ENCODE results near the gene ATP6V1B1. TPM values are rescaled to one million over a fixed set of nuclear protein-coding genes. Genes with fewer than 3 reads are reported as not detected.

The ATP6V1B1 gene
- total RNA-seq = 0.40 and 4.1 TPM in 2 replicates

GRCh38 chr2:70935468-70936164 lies at the start of gene ATP6V1B1:
Gene ATP6V1B1 (plus strand): TSS chr2:70935900. CDS start chr2:70935955, 55 bp downstream.

GRCh38 chr2:70978341-70979179 lies 42.9 kb downstream of the ATP6V1B1 start, which contains the start of gene ANKRD53:
Gene ANKRD53 (plus strand): TSS chr2:70978630. CDS start chr2:70978646, 16 bp downstream.

GRCh38 chr2:70994699-70995425 lies 59.2 kb downstream of the ATP6V1B1 start, which contains the start of gene TEX261:
Gene TEX261 (minus strand): TSS chr2:70994873. CDS start chr2:70994757, 116 bp downstream.

Other genes starting within 250 kb of the ATP6V1B1 start
- gene ADD2, start 167.7 kb upstream of the ATP6V1B1 start, total RNA-seq = 0.88 and 1.4 TPM in 2 replicates
- gene FIGLA, start 145.3 kb upstream of the ATP6V1B1 start, total RNA-seq = not detected in 2 replicates
- not detected in 2 replicates for gene CLEC4F, start 115.3 kb upstream of the ATP6V1B1 start, total RNA-seq
- not detected in 2 replicates for gene CD207, start 100.1 kb upstream of the ATP6V1B1 start, total RNA-seq
- 3.9 and 7.9 TPM in 2 replicates for gene VAX2, start 35.3 kb upstream of the ATP6V1B1 start, total RNA-seq
- gene ANKRD53, start 42.7 kb downstream of the ATP6V1B1 start, total RNA-seq = 1.3 and 1.4 TPM in 2 replicates
- 27.0 and 42.9 TPM in 2 replicates for gene TEX261, start 59.0 kb downstream of the ATP6V1B1 start, total RNA-seq
- gene NAGK, start 132.7 kb downstream of the ATP6V1B1 start, total RNA-seq = 49.3 and 80.2 TPM in 2 replicates
- gene MCEE, start 194.3 kb downstream of the ATP6V1B1 start, total RNA-seq = 15.4 and 19.6 TPM in 2 replicates
- 20.4 and 22.4 TPM in 2 replicates for gene MPHOSPH10, start 194.7 kb downstream of the ATP6V1B1 start, total RNA-seq

Measured in epithelial cell of alveolus of lung (primary cell).